K562 (cell line): ENCODE data around the gene STON1. TPM values are rescaled to one million over a fixed set of nuclear protein-coding genes. Genes with fewer than 3 reads are reported as not detected.
A peak's percentile ranks its signal among the peaks of the same experiment; 100 is the strongest.

Source experiments
- CBFA2T3 ChIP-seq: fragments of 450-650 bp; IDR thresholded peaks from 2 replicates; pipeline ENCODE4 v1.6.1; 2017
- DIDO1 ChIP-seq: fragments of 450-650 bp; IDR thresholded peaks from 2 replicates; pipeline ENCODE4 v1.6.1; 2016; ENCODE audit warnings: low read depth, missing biosample characterization, missing genetic modification characterization
- GABPB1 ChIP-seq: sonication (generic); formaldehyde crosslinking; IDR thresholded peaks from 2 replicates; pipeline ENCODE4 v1.8.0; 2022; ENCODE audit warnings: mild to moderate bottlenecking, missing genetic modification reagents
- HMG20B ChIP-seq: fragments of 250-450 bp; sonication (Bioruptor Pico); IDR thresholded peaks from 2 replicates; pipeline ENCODE4 v1.5.0; 2021; ENCODE audit warnings: mild to moderate bottlenecking
- NFE2 ChIP-seq: IDR thresholded peaks from 2 replicates; pipeline ENCODE4 v1.6.1; 2014; ENCODE audit warnings: antibody characterized with exemption, low read depth
- POLR3A ChIP-seq: IDR thresholded peaks from 2 replicates; pipeline ENCODE4 v1.6.1; 2011; ENCODE audit warnings: borderline replicate concordance, mild to moderate bottlenecking, moderate library complexity; ENCODE audit not compliant: insufficient read length, insufficient read depth; ENCODE audit errors: extremely low read depth
- RAD51 ChIP-seq: fragments of 450-650 bp; IDR thresholded peaks from 2 replicates; pipeline ENCODE4 v1.7.1; 2016; ENCODE audit warnings: low read depth, mild to moderate bottlenecking, borderline replicate concordance
- TRIM24 ChIP-seq, 2 experiments: fragments of 450-650 bp; IDR thresholded peaks; 2 replicates each; pipeline ENCODE4 v1.6.1; 2016
- U2AF2 ChIP-seq: fragments of 200-400 bp; formaldehyde crosslinking; optimal IDR thresholded peaks from 2 replicates; pipeline ENCODE3; 2017; ENCODE audit warnings: low read depth, mild to moderate bottlenecking, low read length
- ZKSCAN8 ChIP-seq: fragments of 200-800 bp; sonication (Bioruptor generic); IDR thresholded peaks from 2 replicates; pipeline ENCODE4 v1.6.1; 2016; ENCODE audit warnings: missing genetic modification characterization, missing compliant biosample characterization
- ZNF311 ChIP-seq: fragments of 250-450 bp; sonication (Bioruptor Pico); IDR thresholded peaks from 2 replicates; pipeline ENCODE4 v1.4.0; 2020; ENCODE audit warnings: mild to moderate bottlenecking, moderate library complexity
- polyA plus RNA-seq, 8 experiments: library from polyadenylated mRNA; depleted of rRNA in 4 of 8; stranded (reverse) in 5 of 8; unstranded in 3 of 8; fragments of >200 nt; fragmentation: Nextera tagmentation in 2 of 8; fragmentation: Illumina TruSeq in 1 of 8; extraction: Ambion mirVana in 2 of 8; extraction: Trizol in 1 of 8; gene quantifications; 2 replicates each; pipeline versions ENCODE4 v1.2.1 to v1.2.3, GENCODE V29; 2011 to 2014; ENCODE audit warnings: inconsistent platforms in 1 of 8, missing spikeins in 1 of 8
- total RNA-seq, 7 experiments: library from RNA; depleted of rRNA in 6 of 7; stranded (reverse); fragments of >200 nt in 6 of 7; fragmentation: Illumina TruSeq in 2 of 7; extraction: Trizol in 2 of 7; gene quantifications; 2 replicates each; pipeline versions ENCODE4 v1.2.1 to v1.2.3, GENCODE V29; 2011 to 2021; ENCODE audit warnings: low replicate concordance in 1 of 7
- TF ChIP-seq, protein P1 (sequence below): fragments of 200-800 bp; sonication (Bioruptor generic); IDR thresholded peaks from 2 replicates; pipeline ENCODE4 v1.6.1; 2017; ENCODE audit warnings: missing genetic modification characterization, missing compliant biosample characterization
- TF ChIP-seq, protein P2 (sequence below): sonication (generic); formaldehyde crosslinking; IDR thresholded peaks from 2 replicates; pipeline ENCODE4 v1.8.1; 2023; ENCODE audit warnings: mild to moderate bottlenecking, missing genetic modification reagents
- TF ChIP-seq, protein P3 (sequence below), 2 experiments: IDR thresholded peaks; 2 replicates each; pipeline ENCODE4 v1.6.1; 2012; ENCODE audit warnings: improper control_type of control experiment in 2 of 2, low read depth in 2 of 2, low read length in 2 of 2, borderline replicate concordance in 1 of 2
- TF ChIP-seq, protein P4 (sequence below): fragments of 450-650 bp; formaldehyde crosslinking; IDR thresholded peaks from 2 replicates; pipeline ENCODE4 v1.4.0; 2022; ENCODE audit warnings: mild to moderate bottlenecking, moderate library complexity
- TF ChIP-seq, protein P5 (sequence below): fragments of 250-450 bp; sonication (Bioruptor Pico); IDR thresholded peaks from 2 replicates; pipeline ENCODE4 v1.8.0; 2022; ENCODE audit warnings: moderate library complexity, mild to moderate bottlenecking, inconsistent platforms

STON1 gene
- total and polyA plus RNA-seq, 9 of the 15 experiments (the other 6 are each of a cell fraction or from before 2014, with no cell fraction given) = 0.07 to 1.2 (median 0.55) TPM

DNA sequence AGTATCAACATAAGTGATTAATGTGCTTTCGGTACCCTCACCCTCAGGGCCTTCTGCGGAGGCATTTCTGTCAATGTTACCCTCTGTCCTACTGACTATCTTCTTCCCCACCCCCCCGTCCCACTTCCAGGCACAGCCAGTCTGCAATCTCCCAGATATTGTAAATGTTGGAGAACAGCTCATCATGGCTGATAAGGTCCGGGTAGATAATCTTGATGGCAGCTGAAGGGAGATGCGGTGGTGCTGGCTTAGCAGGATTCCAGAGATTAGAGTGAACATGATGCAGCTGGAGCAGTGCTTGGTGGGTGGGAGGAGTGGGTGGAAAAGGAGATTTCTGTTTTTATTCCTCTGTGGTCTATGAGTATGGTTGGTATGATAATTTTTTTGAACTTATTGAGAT is 103.2 kb downstream of the STON1 start (continued):
- TF ChIP-seq, protein P1, sequence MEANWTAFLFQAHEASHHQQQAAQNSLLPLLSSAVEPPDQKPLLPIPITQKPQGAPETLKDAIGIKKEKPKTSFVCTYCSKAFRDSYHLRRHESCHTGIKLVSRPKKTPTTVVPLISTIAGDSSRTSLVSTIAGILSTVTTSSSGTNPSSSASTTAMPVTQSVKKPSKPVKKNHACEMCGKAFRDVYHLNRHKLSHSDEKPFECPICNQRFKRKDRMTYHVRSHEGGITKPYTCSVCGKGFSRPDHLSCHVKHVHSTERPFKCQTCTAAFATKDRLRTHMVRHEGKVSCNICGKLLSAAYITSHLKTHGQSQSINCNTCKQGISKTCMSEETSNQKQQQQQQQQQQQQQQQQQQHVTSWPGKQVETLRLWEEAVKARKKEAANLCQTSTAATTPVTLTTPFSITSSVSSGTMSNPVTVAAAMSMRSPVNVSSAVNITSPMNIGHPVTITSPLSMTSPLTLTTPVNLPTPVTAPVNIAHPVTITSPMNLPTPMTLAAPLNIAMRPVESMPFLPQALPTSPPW = peak; percentile 53; the same call in 1 of the 2 replicates
- TF ChIP-seq POLR3A (no peak), RAD51 (no peak), NFE2 (no peak), HMG20B (no peak), CBFA2T3 (peak; percentile 87), GABPB1 (no peak), ZNF311 (CRISPR knock-in tag) (no peak), TRIM24 (IDR thresholded peaks at IDR 0.05) (peak; percentile 54; a peak in 2 of 4 replicates), ZKSCAN8 (no peak), DIDO1 (tag) (no peak), U2AF2 (no peak)
- TF ChIP-seq, protein P2, sequence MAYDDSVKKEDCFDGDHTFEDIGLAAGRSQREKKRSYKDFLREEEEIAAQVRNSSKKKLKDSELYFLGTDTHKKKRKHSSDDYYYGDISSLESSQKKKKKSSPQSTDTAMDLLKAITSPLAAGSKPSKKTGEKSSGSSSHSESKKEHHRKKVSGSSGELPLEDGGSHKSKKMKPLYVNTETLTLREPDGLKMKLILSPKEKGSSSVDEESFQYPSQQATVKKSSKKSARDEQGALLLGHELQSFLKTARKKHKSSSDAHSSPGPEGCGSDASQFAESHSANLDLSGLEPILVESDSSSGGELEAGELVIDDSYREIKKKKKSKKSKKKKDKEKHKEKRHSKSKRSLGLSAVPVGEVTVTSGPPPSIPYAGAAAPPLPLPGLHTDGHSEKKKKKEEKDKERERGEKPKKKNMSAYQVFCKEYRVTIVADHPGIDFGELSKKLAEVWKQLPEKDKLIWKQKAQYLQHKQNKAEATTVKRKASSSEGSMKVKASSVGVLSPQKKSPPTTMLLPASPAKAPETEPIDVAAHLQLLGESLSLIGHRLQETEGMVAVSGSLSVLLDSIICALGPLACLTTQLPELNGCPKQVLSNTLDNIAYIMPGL = no peak
- TF ChIP-seq, protein P3, sequence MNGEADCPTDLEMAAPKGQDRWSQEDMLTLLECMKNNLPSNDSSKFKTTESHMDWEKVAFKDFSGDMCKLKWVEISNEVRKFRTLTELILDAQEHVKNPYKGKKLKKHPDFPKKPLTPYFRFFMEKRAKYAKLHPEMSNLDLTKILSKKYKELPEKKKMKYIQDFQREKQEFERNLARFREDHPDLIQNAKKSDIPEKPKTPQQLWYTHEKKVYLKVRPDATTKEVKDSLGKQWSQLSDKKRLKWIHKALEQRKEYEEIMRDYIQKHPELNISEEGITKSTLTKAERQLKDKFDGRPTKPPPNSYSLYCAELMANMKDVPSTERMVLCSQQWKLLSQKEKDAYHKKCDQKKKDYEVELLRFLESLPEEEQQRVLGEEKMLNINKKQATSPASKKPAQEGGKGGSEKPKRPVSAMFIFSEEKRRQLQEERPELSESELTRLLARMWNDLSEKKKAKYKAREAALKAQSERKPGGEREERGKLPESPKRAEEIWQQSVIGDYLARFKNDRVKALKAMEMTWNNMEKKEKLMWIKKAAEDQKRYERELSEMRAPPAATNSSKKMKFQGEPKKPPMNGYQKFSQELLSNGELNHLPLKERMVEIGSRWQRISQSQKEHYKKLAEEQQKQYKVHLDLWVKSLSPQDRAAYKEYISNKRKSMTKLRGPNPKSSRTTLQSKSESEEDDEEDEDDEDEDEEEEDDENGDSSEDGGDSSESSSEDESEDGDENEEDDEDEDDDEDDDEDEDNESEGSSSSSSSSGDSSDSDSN (IDR thresholded peaks at IDR 0.05; ENCODE audit: borderline replicate concordance in 1 of 2, low read depth in 2 of 2, low read length in 2 of 2) = no peak
- TF ChIP-seq, protein P4, sequence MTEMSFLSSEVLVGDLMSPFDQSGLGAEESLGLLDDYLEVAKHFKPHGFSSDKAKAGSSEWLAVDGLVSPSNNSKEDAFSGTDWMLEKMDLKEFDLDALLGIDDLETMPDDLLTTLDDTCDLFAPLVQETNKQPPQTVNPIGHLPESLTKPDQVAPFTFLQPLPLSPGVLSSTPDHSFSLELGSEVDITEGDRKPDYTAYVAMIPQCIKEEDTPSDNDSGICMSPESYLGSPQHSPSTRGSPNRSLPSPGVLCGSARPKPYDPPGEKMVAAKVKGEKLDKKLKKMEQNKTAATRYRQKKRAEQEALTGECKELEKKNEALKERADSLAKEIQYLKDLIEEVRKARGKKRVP (CRISPR knock-in tag) = no peak
- TF ChIP-seq, protein P5, sequence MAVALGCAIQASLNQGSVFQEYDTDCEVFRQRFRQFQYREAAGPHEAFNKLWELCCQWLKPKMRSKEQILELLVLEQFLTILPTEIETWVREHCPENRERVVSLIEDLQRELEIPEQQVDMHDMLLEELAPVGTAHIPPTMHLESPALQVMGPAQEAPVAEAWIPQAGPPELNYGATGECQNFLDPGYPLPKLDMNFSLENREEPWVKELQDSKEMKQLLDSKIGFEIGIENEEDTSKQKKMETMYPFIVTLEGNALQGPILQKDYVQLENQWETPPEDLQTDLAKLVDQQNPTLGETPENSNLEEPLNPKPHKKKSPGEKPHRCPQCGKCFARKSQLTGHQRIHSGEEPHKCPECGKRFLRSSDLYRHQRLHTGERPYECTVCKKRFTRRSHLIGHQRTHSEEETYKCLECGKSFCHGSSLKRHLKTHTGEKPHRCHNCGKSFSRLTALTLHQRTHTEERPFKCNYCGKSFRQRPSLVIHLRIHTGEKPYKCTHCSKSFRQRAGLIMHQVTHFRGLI = no peak
